HG03378 (cell line): ENCODE results near the gene SMPD4.
"Not testable (repeated sequence)": the region's sequence is repeated elsewhere in the genome, so short reads cannot be mapped to it uniquely, and the experiment has no call there.

Source experiments
- ATAC-seq: cut with Tn5 transposase; IDR thresholded peaks from one replicate; pipeline ENCODE4 v1.9.1; 2021; ENCODE audit warnings: mild to moderate bottlenecking, moderate library complexity; ENCODE audit not compliant: unreplicated experiment

SMPD4 gene

DNA sequence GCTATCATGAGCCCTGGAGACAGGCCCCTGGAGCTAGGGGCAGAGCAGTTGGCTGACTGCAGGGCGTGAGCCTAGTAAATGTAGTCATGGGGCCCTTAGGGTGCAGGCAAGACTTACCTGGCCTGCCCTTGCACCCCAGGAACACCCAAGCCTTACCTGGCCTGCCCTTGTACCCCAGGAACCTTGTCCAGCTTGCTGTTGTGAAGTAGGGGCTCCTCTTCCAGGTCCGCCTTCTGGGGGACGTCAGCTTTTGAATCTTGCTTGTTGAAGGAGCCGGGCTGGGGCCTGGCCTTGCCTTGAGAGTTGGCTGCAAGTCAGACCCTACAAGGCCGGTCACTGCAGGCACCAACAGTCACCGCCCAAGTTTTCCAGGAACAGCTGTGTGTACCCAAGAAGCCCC is 40.4 kb downstream of the SMPD4 start:
- not testable (repeated sequence) for ATAC-seq

DNA sequence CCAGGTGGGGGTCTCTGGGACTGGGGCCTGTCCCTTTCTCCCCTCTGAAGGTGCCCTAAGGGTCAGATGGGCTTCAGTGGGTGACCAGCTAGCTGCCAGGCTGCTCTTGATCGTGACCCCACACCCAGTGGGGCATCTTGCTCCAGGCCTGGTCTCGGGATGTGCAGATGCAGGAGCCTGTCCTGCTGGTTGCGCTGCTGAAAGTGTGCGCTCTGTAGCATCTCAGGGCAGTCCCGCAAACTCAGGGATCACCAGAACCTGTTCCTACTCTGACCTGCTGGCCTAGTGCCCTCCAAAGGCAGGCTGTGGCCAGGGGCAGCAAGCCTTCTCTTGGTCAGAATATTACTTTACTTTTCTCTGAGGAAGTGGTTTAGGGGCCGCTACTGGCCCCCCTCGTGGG is 40.9 kb downstream of the SMPD4 start:
- ATAC-seq: not testable (repeated sequence)

DNA sequence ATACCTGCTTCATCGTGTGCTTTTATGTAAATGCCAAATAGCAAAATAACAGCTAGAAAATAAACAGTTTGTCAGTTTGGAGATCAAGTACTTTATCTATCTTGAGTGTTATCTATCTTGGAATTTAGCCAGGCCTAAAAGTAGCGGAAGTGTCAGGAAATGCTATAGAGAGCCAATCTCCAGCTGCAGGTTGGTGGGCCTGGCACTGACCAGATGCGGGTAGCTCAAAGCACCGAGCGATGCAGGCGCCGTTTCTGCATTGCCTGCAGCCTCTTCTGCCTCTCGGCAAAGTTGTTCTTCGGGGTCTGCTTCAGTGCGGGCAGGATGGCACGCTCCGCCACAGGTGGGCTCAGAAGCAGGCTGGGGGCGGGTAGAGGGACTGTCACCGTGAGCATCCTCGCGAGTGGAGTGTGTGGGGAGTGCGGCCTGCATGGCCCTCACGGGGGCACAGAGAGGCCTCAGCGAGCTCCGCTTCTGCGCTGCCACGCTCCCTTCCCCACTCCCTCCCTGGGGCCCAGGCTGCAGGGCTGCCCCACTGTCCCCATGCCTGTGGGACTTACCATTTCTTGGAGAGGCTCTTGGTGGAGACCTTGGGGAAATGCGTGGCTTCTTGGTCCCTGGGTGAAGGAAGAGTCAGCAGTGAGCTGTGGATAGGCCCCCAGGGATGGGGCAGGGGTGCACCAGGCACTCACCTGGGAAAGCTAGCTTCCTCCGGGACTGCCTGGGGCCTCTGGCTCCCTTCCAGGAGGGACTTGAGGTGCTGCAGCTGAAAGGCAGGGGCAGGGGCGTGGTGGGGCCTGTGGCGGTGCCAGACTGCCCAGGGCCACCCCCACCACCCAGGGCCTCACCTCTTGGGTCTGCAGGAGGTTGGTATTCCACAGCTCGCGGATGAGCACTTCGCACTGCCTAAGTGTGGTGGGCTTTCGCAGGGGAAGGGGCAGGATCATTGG is 41.8 kb downstream of the SMPD4 start:
- not testable (repeated sequence) for ATAC-seq

DNA sequence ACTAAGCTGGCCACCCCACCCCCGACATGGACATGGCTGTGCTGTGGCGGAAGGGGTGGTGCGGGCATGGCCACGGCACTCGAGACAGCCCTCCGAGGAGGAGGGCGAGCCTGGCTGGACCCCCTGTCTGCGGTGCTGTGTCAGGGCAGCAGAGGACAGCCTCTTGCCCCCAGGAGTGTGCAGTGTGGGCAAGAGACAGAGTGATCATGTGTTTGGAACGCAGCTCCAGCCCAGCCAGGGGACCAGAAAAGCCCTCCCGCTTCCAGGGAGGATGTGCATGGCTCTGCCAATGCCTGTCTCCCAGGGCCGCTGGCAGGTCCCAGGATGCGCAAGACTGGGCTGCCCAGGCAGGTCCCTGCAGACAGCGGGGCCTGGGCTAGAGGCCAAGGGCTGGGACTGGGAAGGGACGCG is 42.6 kb downstream of the SMPD4 start:
- ATAC-seq: not testable (repeated sequence)

DNA sequence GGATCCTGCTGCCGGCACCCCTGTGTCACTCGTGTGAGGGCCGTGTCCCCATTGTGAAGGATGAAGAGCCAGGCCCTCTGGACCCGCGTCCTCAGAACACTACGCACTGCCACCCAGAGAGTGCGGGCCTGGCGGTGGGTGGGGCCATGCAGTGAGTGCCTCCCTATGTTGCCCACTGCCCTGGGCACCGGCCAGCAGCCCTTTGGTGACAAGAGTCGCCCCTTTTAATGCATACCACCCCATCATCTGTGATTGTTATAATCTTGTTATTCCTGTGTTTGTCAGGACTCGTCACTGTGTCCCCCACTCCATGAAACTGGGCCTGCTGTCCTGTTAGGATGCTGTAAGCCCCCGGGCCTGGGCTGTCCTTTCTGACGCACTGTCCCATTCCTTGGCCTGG is 43.1 kb downstream of the SMPD4 start:
- ATAC-seq: not testable (repeated sequence)

DNA sequence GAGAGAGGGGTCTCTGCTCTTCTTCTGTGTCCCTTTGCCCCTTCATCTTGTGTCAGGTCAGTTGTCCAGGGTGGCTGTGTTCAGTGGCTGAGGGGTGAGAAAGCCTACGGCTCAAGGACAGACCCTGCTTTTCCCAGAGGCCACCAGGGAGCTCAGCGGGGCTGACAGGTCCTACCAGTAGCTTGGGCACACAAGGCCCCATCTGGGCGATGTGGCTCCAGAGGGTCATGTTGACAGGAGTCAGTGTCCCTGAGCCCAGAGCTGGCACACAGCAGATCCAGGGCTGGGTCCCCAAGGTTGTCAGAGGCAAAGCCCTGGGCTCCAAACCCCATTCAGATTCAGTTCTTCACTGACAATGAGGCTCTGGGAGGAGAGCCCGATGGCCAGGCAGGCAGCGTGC is 44.3 kb downstream of the SMPD4 start:
- ATAC-seq: not testable (repeated sequence)

DNA sequence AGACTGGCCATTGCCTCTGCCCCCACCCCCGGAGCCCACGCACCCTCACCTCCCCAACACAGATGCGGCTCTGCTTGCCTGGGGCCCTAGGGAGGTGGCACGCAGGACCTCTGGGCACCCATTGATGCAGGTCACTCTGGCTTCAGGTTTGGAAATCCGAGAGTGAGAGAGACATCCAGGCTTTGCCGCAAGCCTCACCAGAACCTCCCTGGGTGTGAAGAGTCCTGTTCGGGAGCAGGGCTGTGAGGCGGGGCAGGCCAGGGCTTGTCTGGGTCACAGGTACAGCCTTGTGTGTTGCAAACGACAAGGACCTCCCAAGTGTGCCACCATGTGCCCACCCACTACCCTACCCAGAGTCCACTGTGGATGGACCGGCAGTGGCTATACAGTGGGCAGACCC is 44.9 kb downstream of the SMPD4 start:
- ATAC-seq: not testable (repeated sequence)

DNA sequence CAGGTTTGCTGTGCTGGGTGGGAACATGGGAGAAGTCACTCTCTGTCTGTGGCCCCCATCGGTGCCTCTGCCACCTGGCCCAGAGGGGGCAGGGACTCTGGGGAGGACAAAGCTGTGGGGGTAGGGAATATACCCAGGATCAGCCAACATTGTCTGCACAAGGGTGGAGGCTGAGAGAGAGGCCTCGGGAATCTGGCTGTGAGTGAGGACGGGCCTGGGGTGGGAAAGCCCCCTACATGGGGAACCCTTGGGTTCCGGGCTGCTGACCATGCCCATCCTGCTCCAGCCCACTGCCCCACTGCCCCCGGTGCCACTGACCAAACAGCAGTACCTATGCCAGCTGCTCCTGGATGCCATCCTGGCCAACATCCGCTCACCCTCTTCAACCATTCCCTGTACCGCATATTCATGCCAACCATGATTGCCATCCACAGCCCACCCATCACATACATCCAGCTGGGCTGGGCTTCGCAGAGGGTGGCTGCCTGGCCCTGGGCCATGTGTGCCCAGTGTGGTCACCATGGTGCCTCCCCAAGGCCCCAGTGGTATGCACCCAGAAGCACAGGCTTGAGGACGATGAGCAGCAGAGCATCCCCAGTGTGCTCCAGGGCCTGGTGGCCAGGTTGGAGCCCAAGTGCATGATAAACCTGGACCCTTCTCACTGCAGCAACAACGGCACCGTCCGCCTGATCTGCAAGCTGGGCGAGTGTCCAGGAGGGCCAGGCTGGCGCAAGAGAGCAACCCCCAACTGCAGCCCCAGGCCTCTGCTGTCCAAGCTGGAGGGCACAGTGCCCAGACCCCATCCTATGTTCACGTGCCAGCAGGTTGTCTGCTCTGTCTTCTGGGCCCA is 45.5 kb downstream of the SMPD4 start:
- ATAC-seq: no peak

DNA sequence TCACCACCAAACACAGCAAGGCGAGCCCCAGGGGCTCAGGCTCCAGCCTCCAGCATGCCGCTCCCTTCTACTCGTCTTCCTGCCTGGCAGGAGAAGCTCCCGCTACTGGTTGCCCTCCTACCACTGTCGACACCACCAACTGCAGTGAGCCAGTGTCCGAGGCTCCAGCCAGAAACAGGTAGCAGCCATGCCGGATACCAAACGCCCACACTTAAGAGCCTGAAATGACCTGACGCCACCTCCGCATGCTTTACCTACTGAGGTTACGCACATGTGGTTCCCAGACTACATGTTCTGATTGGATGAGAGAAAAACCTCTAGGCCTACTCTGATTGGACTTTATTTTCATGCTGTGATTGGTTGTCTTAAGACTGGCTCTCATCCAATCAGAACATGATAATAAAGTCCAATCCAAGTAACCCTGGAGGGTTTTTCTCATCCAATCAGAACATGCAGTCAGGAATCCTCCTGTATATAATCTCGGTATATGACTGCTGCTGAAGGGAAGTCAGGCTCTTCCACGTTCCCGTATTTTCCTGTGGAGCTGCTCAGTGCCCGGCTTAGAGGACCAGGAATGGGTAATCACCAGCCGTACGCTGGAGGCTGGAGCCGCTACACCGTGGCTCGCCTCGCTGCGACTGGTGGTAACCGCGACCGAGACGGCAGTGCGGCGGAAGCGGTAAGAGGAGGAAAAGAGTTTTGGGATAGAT is 52.1 kb downstream of the SMPD4 start, which contains the start of gene POTEF:
Gene POTEF, minus strand, starts transcription at position 103 of the 710 bp plus-strand sequence. CDS start 8,707 bp downstream, outside the sequence.
- ATAC-seq: not testable (repeated sequence)

DNA sequence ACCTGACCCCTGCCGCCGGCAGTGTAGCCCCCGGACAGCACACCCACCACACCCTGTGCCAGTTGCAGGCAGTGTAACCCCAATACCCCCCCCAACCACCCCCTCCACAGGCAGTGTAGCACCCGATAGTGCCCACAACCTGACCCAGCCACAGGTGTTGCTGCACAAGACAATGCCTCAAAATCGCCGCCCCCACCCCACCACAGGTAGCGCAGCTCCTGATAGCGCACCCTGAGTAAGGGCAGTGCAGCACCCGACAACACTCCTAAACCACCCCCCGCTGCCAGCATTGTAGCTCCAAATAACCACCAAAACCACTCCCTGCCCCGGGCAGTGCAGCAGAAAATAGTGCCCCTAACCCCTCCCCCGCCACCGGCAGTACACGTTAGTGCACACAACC is 52.9 kb downstream of the SMPD4 start:
- not testable (repeated sequence) for ATAC-seq

DNA sequence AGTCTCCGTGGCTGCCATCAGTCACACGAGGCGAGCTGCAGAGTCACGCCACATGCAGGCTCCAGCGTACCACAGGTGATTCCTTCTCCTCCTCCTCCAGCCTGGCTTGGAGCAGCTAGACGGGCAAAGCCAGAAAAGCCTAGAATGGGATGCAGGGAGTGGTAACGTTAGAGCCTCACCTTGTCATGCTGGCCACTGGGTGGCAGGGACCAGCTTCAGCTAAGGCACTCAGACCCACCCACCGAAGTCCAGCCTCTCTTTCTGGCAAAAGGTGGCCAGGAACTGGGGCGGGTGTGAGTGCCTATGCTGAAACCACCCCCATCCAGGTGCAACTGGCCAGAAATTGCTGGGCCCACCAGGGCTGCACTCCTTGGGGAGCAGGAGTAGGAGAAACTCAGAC is 53.7 kb downstream of the SMPD4 start:
- ATAC-seq: not testable (repeated sequence)

DNA sequence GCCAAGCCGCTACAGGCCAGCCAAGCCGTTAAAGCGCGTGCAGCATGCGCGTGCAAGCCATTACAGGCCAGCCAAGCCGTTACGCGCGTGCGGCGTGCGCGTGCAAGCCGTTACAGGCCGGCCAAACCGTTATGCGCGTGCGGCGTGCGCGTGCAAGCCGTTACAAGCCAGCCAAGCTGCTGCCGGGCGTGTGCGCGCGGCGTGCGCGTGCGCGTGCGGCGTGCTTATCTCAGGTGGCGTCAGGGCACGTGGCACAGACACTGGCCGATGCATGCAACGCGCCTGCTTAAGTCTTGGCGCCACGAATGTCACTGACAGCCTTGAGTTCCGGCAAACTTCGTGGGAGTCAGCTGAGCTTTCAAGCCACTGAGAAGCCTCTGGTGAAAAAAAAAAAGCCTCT is 60.5 kb downstream of the SMPD4 start:
- ATAC-seq: not testable (repeated sequence)

DNA sequence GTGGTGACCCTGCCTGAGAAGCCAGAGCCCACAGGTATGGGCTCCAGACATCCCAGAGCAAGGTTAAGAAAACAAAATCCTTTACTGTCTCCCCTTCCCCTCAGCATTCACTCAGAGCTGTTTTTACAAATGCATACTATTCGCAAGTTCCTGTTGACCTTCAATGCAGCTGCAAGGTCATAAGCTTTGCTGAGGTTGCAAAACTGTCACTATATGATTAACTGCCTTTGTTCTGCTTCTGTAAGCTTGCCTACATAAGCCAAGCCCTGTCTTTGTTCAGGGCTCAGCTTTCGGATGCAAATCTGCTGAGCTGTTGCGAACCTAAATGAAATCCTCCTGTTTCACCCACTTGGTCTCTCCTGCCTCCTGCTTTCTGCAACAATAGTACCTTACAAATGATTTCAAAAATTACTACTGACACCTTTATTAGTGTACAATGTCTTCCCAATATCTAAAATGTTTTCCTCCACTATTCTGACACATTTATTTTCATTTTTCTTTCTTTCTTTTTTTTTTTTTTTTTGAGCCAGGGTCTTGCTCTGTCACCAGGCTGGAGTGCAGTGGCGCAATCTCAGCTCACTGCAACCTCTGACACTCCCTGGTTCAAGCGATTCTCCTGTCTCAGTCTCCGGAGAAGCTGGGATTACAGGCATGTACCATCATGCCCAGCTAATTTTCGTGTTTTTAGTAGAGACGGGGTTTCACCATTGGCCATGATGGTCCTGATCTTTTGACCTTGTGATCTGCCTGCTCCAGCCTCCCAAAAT is 78.6 kb downstream of the SMPD4 start:
- ATAC-seq: not testable (repeated sequence)
